ENCODE measurements around the gene ATP9B.

DNA sequence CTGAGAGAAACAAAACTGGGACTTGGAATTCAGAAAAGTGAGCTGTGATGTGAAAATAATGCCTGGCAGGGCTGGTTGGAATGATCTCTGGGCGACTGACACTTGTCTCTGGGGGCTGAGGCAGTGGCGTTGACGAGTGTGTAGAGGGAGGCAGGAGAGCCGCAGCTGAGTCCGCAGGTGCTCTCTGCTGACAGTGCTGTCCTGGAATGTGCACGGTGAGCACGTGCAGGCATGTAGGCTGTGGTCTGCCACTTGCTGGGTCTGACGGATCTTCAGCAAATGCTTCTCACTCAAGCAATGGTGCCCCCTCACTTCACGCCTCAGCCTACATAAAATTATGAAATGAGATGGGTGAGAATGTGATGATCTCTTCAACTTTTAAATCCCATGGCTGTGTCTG lies 38.5 kb upstream of the ATP9B start:
- TF ChIP-seq POLR2A (IDR thresholded peaks at IDR 0.05; ENCODE audit: low read length) (no peak), GATA1 (IDR thresholded peaks at IDR 0.05; ENCODE audit: low read depth, low read length) (no peak)
